Activated CD4-positive, alpha-beta T cell treated with anti-CD3 and anti-CD28 coated beads, Interleukin-10, Interleukin-2, amounts not matched to agents 100 ng/mL and 50 ng/mL, durations not matched to agents 16 hours and 8 hours (primary cell): ENCODE data around the gene OST4.

ENCODE experiments used
- DNase-seq: peaks from one replicate; pipeline ENCODE4 v3.0.0-alpha.2; 2020

The OST4 gene

GRCh38 chr2:27023740-27024139 lies 47.7 kb downstream of the OST4 start:
- no peak for DNase-seq

- no peak for DNase-seq
Measured at GRCh38 chr2:27021253-27022049, 50.0 kb downstream of the OST4 start.
